Measurements from ENCODE around the gene UBE2E1. TPM values are rescaled to one million over a fixed set of nuclear protein-coding genes. Genes with fewer than 3 reads are reported as not detected.

Gene UBE2E1
- total RNA-seq: 61.5 and 80.2 TPM in 2 replicates

GRCh38 chr3:23805633-23806533, at the start of gene UBE2E1:
TSS of gene UBE2E1 (plus strand) at chr3:23805955. CDS start at chr3:23807270, 1,315 bp downstream.

DNA sequence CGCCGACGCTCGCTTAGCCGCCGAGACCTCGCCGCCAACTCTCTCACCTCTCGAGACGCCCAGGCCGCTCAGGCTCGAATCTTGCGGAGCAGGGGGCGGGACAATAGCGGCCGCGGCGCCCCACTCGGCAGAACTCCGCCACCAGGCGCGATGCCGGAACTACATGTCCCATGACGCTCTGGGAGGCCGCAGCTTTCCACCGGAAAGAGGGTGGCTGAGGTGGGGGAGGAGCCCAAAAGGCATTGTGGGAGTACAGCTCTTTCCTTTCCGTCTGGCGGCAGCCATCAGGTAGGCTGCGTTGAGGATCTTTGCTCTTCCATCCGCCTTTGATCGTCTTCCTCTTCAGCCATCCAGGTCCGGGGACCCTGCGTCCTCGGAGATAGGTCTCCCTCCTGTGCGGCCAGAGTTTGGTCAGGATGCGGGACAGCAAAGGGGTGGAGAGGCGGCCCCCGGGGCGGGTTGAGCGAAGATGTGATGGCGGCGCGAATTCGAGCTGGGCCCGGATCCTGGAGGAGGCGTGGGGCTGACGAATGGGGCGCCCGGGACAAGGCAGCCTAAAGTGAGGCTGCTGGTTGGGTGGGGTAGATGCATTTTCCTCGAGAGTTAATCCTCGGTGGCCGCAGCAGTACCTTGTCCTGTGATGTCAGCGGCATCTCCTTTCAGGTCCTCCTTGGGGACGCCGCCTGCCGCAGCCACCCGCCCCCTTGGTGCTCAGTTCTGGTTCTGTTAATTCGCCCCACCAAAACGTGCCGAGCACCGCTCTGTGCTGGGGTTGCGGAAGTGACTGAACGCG, 111.3 kb downstream of the UBE2E1 start, which contains the start of the genes NKIRAS1 and RPL15:
Gene NKIRAS1 (minus strand): TSS at position 105 of the 793 bp plus-strand sequence. CDS start 6,086 bp downstream, outside the sequence.
Gene RPL15 (plus strand): TSS at position 247 of the 793 bp plus-strand sequence. CDS start 728 bp downstream, outside the sequence.

Other genes starting within 250 kb of the UBE2E1 start
- gene NKIRAS1, start 111.0 kb downstream of the UBE2E1 start, total RNA-seq: 5.3 and 7.5 TPM in 2 replicates
- gene RPL15, start 111.2 kb downstream of the UBE2E1 start, total RNA-seq: 3,895 and 5,262 TPM in 2 replicates
- 6.8 and 10.1 TPM in 2 replicates for gene NR1D2, start 139.3 kb downstream of the UBE2E1 start, total RNA-seq

Measured in pericardium fibroblast (primary cell).